ENCODE measurements around the gene HPS5.

DNA sequence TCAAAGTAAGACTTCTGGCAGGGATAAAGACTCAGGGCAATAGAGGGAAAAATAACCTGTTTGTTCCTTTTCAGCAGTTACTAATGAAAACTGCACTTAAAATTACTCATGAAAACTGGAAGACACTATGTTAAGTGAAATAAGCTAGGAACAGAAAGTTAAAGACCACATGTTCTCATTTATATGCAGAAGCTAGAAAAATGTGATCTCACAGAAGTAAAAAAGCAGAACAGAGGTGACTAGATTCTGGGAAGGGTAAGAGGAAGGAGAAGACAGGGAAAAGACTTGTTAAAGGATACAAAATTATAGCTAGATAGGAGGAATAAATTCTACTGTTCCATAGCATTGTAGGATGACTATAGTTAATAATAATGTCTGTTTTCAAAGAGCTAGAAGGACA lies 22.2 kb downstream of the HPS5 start:
- TF ChIP-seq, protein P1, sequence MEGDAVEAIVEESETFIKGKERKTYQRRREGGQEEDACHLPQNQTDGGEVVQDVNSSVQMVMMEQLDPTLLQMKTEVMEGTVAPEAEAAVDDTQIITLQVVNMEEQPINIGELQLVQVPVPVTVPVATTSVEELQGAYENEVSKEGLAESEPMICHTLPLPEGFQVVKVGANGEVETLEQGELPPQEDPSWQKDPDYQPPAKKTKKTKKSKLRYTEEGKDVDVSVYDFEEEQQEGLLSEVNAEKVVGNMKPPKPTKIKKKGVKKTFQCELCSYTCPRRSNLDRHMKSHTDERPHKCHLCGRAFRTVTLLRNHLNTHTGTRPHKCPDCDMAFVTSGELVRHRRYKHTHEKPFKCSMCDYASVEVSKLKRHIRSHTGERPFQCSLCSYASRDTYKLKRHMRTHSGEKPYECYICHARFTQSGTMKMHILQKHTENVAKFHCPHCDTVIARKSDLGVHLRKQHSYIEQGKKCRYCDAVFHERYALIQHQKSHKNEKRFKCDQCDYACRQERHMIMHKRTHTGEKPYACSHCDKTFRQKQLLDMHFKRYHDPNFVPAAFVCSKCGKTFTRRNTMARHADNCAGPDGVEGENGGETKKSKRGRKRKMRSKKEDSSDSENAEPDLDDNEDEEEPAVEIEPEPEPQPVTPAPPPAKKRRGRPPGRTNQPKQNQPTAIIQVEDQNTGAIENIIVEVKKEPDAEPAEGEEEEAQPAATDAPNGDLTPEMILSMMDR (conservative IDR thresholded peaks at IDR 0.05): no peak
- TF ChIP-seq EZH2 (IDR thresholded peaks at IDR 0.05; ENCODE audit: low read depth): no peak

Measured in PC-9 (cell line).